Measurements from ENCODE around the gene DIRAS1. TPM values are rescaled to one million over a fixed set of nuclear protein-coding genes. Genes with fewer than 3 reads are reported as not detected.
"Not testable (repeated sequence)": the region's sequence is repeated elsewhere in the genome, so short reads cannot be mapped to it uniquely, and the experiment has no call there.

DIRAS1 gene
- total and polyA plus RNA-seq, 2 experiments from 2014 or later: 3.0 to 3.3 TPM

GRCh38 chr19:2714531-2715269 lies 6.5 kb downstream of the DIRAS1 start:
- DNase-seq (ENCODE audit: low read depth in 1 of 2, low spot score in 1 of 2): no peak
- no peak overlapping the region for H3K27ac ChIP-seq
- H3K27me3 ChIP-seq: no peaks in the 10 kb centered on the region
- no peak overlapping the region for H3K4me3 ChIP-seq
- H3K4me1 ChIP-seq (ENCODE audit: low read depth): peaks cover under 1% of the 10 kb centered on the region
- TF ChIP-seq CTCF (IDR thresholded peaks at IDR 0.05; ENCODE audit: low read depth, low read length): no peak
- H3K36me3 ChIP-seq: no peaks in the 10 kb centered on the region
- H3K9me3 ChIP-seq (ENCODE audit: low read depth): no peaks in the 10 kb centered on the region

- not testable (repeated sequence) for H3K9me3 ChIP-seq (ENCODE audit: low read depth); DNase-seq (ENCODE audit: low read depth in 1 of 2, low spot score in 1 of 2); H3K4me3 ChIP-seq; H3K4me1 ChIP-seq (ENCODE audit: low read depth); H3K27me3 ChIP-seq; H3K36me3 ChIP-seq; H3K27ac ChIP-seq
Measured at GRCh38 chr19:2714102-2714501, 7.1 kb downstream of the DIRAS1 start.

GRCh38 chr19:2713170-2713569 lies 8.0 kb downstream of the DIRAS1 start:
- not testable (repeated sequence) for H3K36me3 ChIP-seq; H3K27ac ChIP-seq; H3K27me3 ChIP-seq; DNase-seq (ENCODE audit: low read depth in 1 of 2, low spot score in 1 of 2); H3K4me1 ChIP-seq (ENCODE audit: low read depth); H3K4me3 ChIP-seq; H3K9me3 ChIP-seq (ENCODE audit: low read depth)

GRCh38 chr19:2711875-2712205 lies 9.3 kb downstream of the DIRAS1 start:
- Histone ChIP-seq H3K4me3 (no peak overlapping the region), H3K9me3 (ENCODE audit: low read depth) (no peaks in the 10 kb centered on the region), H3K27ac (no peak overlapping the region), H3K4me1 (ENCODE audit: low read depth) (no peaks in the 10 kb centered on the region), H3K27me3 (no peaks in the 10 kb centered on the region), H3K36me3 (no peaks in the 10 kb centered on the region)
- no peak for DNase-seq (ENCODE audit: low read depth in 1 of 2, low spot score in 1 of 2)
- no peak for TF ChIP-seq CTCF (IDR thresholded peaks at IDR 0.05; ENCODE audit: low read depth, low read length)

- DNase-seq (ENCODE audit: low read depth in 1 of 2, low spot score in 1 of 2): peak in 1 of 2 donors; percentile 69
- H3K27ac ChIP-seq: no peak overlapping the region
- H3K9me3 ChIP-seq (ENCODE audit: low read depth): no peaks in the 10 kb centered on the region
Measured at GRCh38 chr19:2711172-2711874, 9.8 kb downstream of the DIRAS1 start.

DNA sequence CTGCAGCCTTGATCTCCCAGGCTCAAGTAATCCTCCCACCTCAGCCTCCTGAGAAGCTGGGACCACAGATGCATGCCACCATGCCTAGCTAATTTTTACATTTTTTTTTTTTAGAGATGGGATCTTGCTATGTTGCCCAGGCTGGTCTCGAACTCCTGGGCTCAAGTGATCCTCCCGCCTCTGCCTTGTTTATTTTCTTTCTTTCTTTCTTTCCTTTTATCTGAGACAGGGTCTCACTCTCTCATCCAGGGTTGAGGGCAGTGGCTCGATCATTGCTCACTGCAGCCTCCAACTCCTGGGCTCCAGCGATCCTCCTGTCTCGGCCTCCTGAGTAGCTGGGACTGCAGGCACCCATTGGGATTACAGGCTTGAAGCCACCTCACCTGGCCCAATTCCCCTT lies 14.9 kb downstream of the DIRAS1 start:
- DNase-seq (ENCODE audit: low read depth in 1 of 2, low spot score in 1 of 2): no peak
- Histone ChIP-seq H3K27ac (no peak overlapping the region), H3K4me3 (no peak overlapping the region), H3K36me3 (no peaks in the 10 kb centered on the region), H3K27me3 (peaks cover 9% of the 10 kb centered on the region), H3K4me1 (ENCODE audit: low read depth) (no peaks in the 10 kb centered on the region), H3K9me3 (ENCODE audit: low read depth) (no peaks in the 10 kb centered on the region)
- no peak for TF ChIP-seq CTCF (IDR thresholded peaks at IDR 0.05; ENCODE audit: low read depth, low read length)

More at GRCh38 chr19:2711172-2711874, 9.8 kb downstream of the DIRAS1 start:
- Histone ChIP-seq H3K4me3 (no peak overlapping the region), H3K27me3 (no peaks in the 10 kb centered on the region), H3K36me3 (no peaks in the 10 kb centered on the region), H3K4me1 (ENCODE audit: low read depth) (no peaks in the 10 kb centered on the region)
- no peak for TF ChIP-seq CTCF (IDR thresholded peaks at IDR 0.05; ENCODE audit: low read depth, low read length)

Data from cardiac muscle cell (in vitro differentiated cells and primary cell).